Left ventricle myocardium inferior (tissue), 1 donor: ENCODE results near the gene IFT20. TPM values are rescaled to one million over a fixed set of nuclear protein-coding genes. Genes with fewer than 3 reads are reported as not detected.

ENCODE experiments used
- DNase-seq: peaks from one replicate; pipeline ENCODE4 v3.0.0-alpha.2; 2020
- H3K27ac ChIP-seq: fragments of 200-600 bp; replicated peaks from 2 replicates; pipeline ENCODE4 v1.8.0; 2021
- H3K27me3 ChIP-seq: fragments of 200-600 bp; 2 replicates; pipeline ENCODE4 v1.8.0; 2021; ENCODE audit warnings: low read depth
- H3K36me3 ChIP-seq: fragments of 200-600 bp; 2 replicates; pipeline ENCODE4 v1.8.0; 2021
- H3K4me1 ChIP-seq: fragments of 200-600 bp; 2 replicates; pipeline ENCODE4 v1.8.0; 2021
- H3K4me3 ChIP-seq: fragments of 200-600 bp; 2 replicates; pipeline ENCODE4 v1.8.0; 2021; ENCODE audit warnings: mild to moderate bottlenecking, moderate library complexity
- H3K9me3 ChIP-seq: fragments of 200-600 bp; replicated peaks from 2 replicates; pipeline ENCODE4 v1.8.0; 2021
- intact Hi-C: fragments of 100-400 bp; cut with micrococcal nuclease; formaldehyde crosslinking; loops from one replicate; pipeline ENCODE4 v1.11.0; 2022
- total RNA-seq: library from RNA; stranded (reverse); fragmentation: NEBNext Ultra II Directional; extraction: Animal tissue kit (Norgen Biotek cat#: 25700); gene quantifications from one replicate; pipeline ENCODE4 v1.2.1, GENCODE V29; 2021
- TF ChIP-seq, protein P1 (sequence below): fragments of 200-600 bp; IDR thresholded peaks from 2 replicates; pipeline ENCODE4 v1.8.0; 2021; ENCODE audit warnings: antibody characterized with exemption, mild to moderate bottlenecking, borderline replicate concordance
- donor health status: DM: no; HTN: yes; CAD: no; lungs with severe emphysema.

The IFT20 gene
- total RNA-seq, 1 donor from 2014 or later, result 14.3 TPM

GRCh38 chr17:28379814-28380801 lies 44.8 kb upstream of the IFT20 start:
- H3K27ac ChIP-seq, result no peak overlapping the region
- H3K4me3 ChIP-seq, result no peak overlapping the region
- H3K36me3 ChIP-seq, result no peaks in the 10 kb centered on the region
- H3K9me3 ChIP-seq, result no peaks in the 10 kb centered on the region
- TF ChIP-seq, protein P1, sequence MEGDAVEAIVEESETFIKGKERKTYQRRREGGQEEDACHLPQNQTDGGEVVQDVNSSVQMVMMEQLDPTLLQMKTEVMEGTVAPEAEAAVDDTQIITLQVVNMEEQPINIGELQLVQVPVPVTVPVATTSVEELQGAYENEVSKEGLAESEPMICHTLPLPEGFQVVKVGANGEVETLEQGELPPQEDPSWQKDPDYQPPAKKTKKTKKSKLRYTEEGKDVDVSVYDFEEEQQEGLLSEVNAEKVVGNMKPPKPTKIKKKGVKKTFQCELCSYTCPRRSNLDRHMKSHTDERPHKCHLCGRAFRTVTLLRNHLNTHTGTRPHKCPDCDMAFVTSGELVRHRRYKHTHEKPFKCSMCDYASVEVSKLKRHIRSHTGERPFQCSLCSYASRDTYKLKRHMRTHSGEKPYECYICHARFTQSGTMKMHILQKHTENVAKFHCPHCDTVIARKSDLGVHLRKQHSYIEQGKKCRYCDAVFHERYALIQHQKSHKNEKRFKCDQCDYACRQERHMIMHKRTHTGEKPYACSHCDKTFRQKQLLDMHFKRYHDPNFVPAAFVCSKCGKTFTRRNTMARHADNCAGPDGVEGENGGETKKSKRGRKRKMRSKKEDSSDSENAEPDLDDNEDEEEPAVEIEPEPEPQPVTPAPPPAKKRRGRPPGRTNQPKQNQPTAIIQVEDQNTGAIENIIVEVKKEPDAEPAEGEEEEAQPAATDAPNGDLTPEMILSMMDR, result no peak
- DNase-seq, result no peak
- intact Hi-C loops, result no loop called here
- no peaks in the 10 kb centered on the region for H3K27me3 ChIP-seq
- peaks cover 20% of the 10 kb centered on the region for H3K4me1 ChIP-seq

DNA sequence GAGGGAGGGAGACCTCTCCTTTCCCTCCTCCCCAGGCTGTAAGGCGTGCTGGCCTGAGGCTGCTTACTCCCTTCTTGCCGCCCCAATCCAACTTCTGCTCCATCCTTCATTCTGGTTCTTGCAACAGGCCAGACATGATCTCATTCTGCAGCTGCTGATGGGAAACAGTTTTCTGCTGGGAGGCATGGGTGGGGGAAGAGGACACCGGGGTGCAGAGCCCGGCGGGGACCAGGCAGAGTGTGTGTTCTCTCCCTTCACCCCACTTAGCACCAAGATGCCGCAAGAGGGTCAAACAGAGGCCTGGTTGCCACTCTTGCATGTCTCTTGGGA lies 37.6 kb upstream of the IFT20 start:
- peaks cover 37% of the 10 kb centered on the region for H3K4me1 ChIP-seq
- intact Hi-C loops, result no loop called here
- TF ChIP-seq, protein P1, result no peak
- no peaks in the 10 kb centered on the region for H3K9me3 ChIP-seq
- H3K4me3 ChIP-seq, result peak overlapping the region; percentile 76
- no peaks in the 10 kb centered on the region for H3K27me3 ChIP-seq
- no peaks in the 10 kb centered on the region for H3K36me3 ChIP-seq
- H3K27ac ChIP-seq, result no peak overlapping the region
- no peak for DNase-seq

DNA sequence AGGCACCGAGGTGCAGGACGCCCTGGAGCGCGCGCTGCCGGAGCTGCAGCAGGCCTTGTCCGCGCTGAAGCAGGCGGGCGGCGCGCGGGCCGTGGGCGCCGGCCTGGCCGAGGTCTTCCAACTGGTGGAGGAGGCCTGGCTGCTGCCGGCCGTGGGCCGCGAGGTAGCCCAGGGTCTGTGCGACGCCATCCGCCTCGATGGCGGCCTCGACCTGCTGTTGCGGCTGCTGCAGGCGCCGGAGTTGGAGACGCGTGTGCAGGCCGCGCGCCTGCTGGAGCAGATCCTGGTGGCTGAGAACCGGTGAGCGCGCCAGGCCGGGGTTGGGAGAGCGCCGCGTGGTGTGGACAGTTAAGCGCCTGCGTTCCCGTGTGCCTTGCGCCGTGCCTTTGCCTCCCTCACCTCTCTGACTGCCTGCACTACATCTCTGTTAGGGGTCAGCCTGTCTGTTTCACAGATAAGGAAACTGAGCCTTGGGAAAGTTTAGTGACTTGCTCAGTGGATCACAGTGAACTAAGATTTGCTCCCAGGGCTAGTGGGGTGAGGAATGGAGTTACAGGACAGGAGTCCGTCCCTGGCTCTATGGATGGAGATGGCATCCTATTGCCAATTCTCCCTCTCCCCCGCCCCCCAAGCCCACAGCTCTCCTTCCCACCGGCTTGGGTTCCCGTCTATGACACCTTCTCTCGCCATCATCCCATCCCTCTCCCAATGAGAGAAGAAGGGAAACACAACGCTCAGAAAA lies 37.1 kb upstream of the IFT20 start:
- Histone ChIP-seq H3K27ac (peak overlapping the region; percentile 76), H3K27me3 (no peaks in the 10 kb centered on the region), H3K4me1 (peaks cover 37% of the 10 kb centered on the region), H3K4me3 (peak overlapping the region; percentile 76), H3K9me3 (no peaks in the 10 kb centered on the region), H3K36me3 (no peaks in the 10 kb centered on the region)
- intact Hi-C loops, result no loop called here
- TF ChIP-seq, protein P1, result no peak
- peak; percentile 38 for DNase-seq

DNA sequence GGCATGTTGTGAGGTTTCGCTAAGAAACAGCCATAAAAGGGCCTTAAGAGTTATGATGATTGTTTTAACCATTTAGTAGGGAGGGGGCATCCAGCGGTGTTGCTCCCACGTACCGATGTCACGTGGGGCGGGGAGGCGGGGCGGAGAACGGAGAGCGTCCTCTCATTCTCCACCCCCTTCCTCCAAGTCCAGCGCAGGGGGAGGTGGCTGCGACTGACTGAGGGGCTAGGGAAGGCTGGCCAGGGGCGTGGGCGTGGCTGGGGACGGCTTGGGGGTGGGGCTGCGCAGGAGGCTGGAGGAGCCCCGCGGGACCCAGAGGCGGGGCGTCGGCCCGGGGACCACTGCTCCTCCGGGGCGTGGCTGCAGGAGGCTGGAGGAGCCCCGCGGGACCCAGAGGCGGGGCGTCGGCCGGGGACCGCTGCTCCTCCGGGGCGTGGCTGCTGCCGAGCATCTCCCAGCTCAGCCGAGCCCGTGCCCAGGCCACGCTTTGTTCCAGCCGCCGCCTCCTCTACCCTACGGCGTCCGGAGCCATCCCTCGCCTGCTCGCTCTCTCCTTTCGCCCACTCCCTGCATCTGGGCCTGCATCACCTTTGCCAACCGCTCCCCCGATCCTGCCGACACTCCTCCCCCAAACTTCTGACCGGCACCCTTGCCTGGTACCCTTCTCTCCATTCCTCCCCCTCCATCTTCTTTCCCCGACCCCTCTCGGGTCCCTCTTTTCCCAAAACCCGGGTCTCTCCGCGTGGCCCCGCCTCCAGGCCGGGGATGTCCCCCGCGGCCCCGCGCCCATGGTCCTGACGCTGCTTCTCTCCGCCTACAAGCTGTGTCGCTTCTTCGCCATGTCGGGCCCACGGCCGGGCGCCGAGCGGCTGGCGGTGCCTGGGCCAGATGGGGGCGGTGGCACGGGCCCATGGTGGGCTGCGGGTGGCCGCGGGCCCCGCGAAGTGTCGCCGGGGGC lies 36.3 kb upstream of the IFT20 start, which contains the start of gene SARM1:
TSS of gene SARM1 (plus strand) at position 450 of the 958 bp plus-strand sequence. CDS start at position 789, 339 bp downstream.
- DNase-seq, result peak; percentile 89
- H3K27me3 ChIP-seq, result no peaks in the 10 kb centered on the region
- no peaks in the 10 kb centered on the region for H3K36me3 ChIP-seq
- intact Hi-C loops, result no loop called here
- TF ChIP-seq, protein P1, result no peak
- H3K9me3 ChIP-seq, result no peaks in the 10 kb centered on the region
- peak within 1 kb of the TSS; percentile 76 for H3K27ac ChIP-seq
- H3K4me3 ChIP-seq, result peak within 1 kb of the TSS; percentile 76
- peaks cover 37% of the 10 kb centered on the region for H3K4me1 ChIP-seq

DNA sequence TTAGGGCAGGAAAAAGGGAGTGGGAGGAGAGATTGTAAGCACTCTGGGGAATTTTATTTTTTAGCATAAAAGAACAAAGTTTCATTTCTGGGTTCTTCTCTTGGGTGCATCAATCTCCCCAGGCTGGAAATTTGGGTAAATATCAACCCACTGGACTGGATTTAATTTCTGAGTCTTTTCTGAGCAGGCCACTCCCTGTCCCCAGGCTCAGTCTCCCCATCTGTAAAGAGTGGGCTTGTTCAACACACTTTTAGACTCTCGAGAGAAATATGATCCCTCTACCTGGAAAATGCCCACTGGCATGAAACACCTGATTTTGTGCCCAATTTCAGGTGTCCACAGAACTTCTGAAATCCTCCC lies 35.5 kb upstream of the IFT20 start:
- no peak for DNase-seq
- intact Hi-C loops, result no loop called here
- TF ChIP-seq, protein P1, result no peak
- H3K4me1 ChIP-seq, result peaks cover 37% of the 10 kb centered on the region
- H3K27ac ChIP-seq, result peak overlapping the region; percentile 76
- no peaks in the 10 kb centered on the region for H3K36me3 ChIP-seq
- no peaks in the 10 kb centered on the region for H3K9me3 ChIP-seq
- H3K27me3 ChIP-seq, result no peaks in the 10 kb centered on the region
- peak overlapping the region; percentile 76 for H3K4me3 ChIP-seq
